Measurements from ENCODE around the gene COL11A1.

COL11A1 gene

DNA sequence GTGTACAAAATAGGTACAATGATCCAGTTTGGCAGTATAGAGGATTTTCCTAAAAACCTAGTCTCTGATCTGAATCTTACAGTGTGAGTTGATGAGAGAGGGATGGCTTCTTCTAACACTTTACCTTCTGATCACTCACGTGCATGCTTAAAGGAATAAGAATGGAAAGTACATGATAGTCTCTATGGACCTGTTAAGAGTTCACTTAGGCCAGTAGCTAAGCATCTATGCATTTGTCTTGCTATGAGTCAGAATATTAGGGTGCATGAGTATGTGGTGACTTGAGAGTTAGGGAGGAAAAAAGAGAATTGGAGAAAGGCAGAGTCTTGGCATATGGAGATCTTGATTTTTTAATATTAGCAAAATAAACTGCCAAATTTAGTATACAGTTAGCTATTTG, 206.3 kb downstream of the COL11A1 start:
- no peak for DNase-seq (ENCODE audit: low read depth in 2 of 2)

DNA sequence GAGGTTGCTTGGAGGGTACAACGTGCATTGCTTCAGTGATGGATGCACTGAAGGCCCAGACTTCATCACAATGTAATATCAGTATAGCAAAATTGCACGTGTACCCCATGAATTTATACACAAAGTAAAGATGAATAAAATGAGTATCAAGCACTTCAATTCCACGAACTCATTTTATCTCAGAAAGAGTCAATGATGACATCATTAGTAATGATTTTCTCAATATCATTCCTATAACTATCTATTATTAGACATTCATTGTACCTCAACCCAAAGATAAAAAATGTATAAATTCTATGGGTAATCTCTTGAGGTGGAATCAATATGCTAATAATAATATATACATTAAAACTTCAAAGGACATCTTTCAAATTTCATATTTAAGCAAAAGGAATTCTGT, 208.4 kb downstream of the COL11A1 start:
- DNase-seq (ENCODE audit: low read depth in 2 of 2): no peak

DNA sequence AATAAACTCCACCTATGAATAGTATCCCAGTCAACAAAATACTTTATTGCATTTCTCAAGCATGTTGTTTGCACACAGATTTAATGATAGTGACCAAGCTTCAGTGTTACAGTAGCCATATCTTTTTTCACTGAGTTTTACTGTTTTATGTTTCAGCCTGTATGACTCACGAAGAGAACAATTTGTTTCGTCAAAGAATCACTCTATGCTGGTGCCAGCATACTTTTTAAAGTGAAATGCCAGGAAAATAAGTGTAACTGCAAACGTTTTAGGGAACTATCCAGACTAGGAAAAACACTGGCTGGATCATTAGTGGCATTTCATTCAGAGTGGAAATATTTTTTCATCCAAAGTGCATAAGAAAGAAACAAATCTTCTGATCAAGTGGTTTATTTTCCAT, 210.8 kb downstream of the COL11A1 start:
- no peak for DNase-seq (ENCODE audit: low read depth in 2 of 2)

DNA sequence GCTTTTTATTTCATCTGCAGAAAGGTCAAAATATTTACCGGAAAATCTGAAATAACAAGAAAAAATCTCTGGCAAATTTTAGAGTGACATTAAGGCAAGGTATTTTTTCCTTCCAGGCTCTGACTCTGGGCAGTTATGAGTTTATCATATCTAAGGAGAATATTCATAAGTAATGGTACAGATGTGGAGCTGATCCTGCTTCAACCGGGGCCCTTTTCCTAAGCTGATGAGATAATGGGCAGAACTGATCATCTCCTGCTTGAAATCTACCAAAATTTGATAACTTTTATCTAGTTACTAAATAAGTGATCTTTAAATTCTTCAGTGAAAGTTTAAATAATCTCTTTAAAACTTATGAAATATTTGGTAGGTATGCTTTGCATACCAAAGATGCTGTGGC, 211.6 kb downstream of the COL11A1 start:
- no peak for DNase-seq (ENCODE audit: low read depth in 2 of 2)

DNA sequence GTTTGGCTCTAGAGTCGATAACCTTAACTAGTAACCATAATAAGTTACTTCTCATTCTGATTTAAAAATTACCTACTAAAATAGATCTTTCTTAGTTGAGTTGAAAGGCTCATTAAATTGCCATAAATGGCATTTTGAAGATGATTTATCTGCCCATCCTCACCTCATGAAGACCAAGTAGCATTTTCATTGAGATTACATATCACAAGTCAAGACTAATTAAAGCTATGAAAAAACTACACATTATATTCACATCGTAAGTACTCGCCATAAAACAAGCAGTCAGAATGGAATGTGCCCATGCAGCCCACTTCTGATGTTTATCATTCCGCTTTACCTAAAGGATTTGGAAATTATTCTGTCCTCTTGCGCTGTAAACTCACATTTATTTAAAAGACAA, 212.0 kb downstream of the COL11A1 start:
- DNase-seq (ENCODE audit: low read depth in 2 of 2): no peak

DNA sequence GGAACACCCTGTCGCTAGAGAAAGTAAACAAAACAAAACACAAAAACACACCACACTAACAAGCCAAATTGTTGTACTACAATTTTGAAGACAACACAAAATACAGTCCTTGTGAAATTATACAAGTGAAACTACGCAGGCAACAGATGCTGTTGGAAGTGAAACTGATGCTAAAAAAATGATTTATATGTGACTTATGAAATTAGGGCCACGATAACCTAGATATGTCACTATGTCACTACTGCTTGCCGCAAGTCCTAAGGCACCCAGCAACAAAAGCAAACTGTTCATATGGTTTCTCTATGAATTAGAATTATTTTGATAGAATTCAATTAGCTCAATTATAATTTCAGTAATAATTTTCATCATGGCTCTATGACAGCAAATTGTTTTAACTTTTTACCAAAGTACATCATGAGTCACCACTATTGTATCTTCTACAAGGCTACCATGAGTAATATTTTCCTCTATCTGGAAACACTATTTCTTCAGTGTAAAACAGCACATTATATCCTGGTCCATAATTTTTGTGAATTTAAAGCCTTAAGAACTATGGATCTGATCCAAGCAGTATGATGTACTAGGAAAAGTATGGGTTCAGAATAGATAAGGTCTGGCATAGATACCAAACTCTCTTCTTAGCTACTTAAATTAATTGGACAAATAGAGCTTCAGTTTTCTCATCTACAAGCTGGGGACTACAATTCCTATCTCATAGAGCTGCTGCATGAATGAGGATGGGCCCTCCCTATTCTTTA, 216.3 kb downstream of the COL11A1 start:
- no peak for DNase-seq (ENCODE audit: low read depth in 2 of 2)

DNA sequence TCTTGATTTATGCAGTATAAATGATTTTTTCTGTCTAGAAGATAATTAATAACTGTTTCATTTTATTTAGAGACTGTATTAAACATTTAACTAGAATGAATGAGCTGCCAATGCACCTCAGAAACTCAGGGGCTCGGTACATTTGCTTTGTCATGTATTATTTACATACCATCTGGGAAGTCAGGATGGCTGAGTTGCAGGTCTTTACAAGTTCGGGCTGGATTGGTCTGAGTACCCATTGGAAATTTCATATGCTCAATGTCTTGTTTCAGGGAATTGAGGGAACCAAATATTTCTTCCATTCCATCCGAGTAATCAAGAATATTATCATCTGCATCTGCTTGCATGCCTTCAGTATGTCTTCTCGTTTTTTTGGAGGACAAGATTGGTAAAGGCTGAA, 221.7 kb downstream of the COL11A1 start:
- DNase-seq (ENCODE audit: low read depth in 2 of 2): no peak

DNA sequence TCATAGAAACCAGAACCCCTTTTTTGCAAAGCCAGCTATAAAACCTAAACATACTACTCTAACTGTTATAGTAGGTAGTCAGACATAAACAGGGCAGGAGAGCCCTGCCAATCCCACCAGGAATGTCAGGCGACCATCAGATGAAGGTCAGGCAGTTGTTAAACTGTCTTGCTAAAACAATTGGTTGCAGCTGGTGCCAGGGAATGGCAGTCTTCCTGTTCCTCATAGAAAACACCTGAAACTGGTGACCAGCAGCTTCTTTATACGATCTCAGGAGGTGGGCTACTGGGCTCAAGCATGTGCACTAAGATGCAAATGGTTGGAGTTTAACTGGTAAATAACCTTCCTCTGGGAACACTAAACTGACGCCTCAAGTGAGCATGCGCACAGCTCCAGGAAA, 224.1 kb downstream of the COL11A1 start:
- DNase-seq (ENCODE audit: low read depth in 2 of 2): no peak

DNA sequence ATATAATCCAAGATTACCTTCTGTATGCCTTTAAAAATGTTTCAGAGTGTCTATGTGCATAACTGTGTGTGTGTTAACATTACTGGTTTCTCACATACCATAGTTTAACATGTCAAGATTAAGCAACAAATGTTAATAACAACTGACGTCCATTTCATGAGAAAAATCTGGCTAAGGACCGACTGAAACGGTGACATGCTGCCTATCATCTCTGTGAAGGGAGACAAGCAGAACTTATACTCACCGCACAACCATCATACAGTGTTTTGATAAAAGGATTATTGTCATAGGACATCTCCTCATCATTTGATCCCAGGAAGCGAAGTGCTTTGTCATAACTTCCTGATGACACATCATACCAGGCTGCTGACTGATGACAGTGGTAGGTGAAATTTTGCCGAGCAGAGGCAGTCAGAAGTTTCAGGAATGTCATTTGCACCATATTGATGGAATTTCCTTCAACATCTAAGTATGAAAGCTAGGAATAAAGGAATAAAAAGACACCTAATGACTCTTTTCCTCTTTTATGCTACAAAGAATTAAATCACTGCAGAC, 228.8 kb downstream of the COL11A1 start:
- DNase-seq (ENCODE audit: low read depth in 2 of 2): no peak

DNA sequence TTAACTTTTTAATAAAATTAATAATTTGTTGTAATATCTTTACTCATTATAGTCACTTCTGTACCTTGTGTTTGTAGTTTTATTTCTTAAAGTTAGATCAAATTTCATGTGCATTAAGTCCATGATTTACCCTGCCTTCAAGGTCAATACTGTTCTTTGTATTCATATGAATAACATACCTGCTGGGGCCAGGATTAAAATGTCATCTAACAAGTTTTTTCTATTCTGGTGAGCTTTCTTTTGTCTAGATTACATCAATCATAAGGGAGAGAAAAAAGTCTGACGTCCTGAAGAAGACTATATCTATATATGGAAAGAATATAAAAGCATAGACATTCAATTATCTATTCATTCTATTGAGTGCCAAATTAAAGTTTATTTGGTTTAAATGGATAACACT, 232.6 kb downstream of the COL11A1 start:
- DNase-seq (ENCODE audit: low read depth in 2 of 2): no peak

DNA sequence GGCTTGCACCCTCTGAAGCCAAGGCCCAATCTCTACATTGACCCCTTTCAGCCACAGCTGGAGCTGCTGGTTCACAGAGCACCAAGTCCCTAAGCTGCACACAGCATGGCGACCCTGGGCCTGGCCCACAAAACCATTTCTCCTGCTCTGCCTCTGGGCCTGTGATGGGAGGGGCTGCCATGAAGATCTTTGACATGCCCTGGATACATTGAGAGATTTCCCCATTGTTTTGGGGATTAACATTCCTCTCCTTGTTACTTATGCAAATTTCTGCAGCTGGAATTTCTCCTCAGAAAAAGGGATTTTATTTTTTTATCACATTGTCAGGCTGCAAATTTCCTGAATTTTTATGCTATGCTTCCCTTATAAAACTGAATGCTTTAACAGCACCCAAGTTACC, 235.8 kb downstream of the COL11A1 start:
- no peak for DNase-seq (ENCODE audit: low read depth in 2 of 2)

DNA sequence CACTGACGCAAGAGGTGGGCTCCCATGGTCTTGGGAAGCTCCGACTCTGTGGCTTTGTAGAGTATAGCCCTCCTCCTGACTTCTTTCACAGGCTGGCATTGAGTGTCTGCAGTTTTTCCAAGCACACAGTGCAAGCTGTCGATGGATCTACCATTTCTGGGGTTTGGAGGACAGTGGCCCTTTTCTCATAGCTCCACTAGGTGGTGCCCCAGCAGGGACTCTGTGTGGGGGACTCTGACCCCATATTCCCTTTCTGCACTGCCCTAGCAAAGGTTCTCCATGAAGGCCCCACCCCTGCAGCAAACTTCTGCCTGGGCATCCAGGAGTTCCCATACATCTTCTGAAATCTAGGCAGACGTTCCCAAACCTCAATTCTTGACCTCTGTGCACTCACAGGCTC, 236.2 kb downstream of the COL11A1 start:
- DNase-seq (ENCODE audit: low read depth in 2 of 2): no peak

DNA sequence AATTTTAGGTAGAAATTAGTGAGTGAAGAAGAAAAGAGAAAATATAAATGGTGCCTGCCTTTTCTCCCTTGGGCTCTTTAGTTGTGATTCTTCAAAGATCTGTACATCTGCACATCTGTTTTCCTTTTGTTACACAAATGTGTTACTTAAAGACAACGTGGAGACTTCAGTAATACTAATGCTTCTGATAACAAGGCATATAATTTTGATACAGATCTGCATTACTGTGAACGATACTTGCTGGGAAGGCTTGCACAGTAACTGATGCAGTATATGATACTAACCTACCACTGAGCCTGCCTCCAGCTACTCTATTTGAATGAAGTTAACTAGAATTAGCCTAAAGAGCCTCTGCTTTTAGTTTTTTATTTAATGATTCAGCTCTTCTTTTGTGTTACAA, 244.6 kb downstream of the COL11A1 start:
- no peak for DNase-seq (ENCODE audit: low read depth in 2 of 2)

DNA sequence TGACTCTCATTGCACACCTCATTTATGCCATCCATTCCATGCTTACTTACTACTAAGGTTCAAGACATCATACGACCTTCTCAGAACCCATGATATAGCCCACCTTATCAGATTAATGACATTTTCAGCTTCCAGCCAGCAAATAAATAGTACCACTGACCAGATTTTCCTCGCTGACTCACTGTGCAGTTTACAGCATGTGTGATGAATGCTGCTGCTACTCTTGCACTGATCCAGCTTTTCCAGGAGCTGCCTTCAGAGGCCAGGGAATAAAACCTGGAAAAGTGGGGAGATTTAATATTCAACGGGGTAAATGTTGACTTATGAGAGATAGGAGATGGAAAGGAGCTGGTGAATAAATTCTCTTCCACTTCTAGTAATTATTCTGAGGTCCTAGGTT, 247.1 kb downstream of the COL11A1 start:
- no peak for DNase-seq (ENCODE audit: low read depth in 2 of 2)

DNA sequence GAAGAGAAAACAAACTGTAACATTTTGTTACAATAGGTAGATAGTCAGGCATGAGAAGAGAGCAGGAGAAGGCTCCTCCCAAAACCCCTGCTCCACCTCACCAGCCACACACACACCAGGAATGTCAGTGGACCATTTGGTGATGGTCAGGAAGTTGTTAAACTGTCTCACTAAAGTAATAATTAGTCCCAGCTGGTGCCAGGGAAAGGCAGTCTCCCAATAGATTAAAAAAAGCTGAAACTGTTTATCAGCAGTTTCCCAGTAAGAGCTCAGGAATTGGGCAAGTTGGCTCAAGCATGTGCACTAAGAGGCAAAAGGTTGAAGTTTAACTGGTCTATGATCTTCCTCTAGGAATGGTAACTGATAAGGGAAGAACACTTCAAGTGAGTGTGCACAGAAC, 249.6 kb downstream of the COL11A1 start:
- DNase-seq (ENCODE audit: low read depth in 2 of 2): no peak

DNA sequence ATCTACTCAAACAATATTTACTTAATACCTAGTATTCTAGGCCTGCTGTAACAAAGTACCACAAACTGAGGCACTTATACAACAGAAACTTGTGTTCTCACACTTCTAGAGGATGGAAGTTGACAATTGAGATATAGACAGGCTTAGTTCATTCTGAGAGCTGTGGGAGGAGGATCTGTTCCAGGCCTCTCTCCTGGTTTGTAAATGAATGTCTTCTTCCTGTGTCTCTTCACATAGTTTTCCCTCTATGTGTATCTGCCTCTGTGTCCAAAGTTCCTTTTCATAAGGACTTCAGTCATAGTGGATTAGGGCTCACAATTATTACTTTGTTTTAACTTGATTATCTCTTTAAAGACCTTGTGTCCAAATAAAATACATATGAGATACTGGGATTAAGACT, 251.1 kb downstream of the COL11A1 start:
- DNase-seq (ENCODE audit: low read depth in 2 of 2): no peak

DNA sequence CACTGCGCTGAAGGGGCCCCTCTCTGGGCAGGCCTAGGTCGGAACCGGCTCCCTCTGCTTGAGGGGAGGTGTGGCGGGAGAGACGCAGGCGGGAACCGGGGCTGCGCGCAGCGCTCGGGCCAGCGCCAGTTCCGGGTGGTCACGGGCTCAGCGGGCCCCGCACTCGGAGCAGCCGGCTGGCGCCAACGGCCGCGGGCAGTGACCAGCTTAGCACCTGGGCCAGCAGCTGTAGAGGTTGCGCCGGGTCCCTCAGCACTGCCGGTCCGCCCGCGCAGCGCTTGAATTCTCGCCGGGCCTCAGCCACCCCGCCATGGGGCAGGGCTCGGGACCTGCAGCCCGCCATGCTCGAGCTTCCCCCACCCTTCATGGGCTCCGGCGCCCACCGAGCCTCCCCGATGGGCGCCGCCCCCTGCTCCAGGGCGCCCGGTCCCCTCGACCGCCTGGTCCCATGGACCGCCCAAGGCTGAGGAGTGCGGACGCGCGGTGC, 254.6 kb downstream of the COL11A1 start:
- DNase-seq (ENCODE audit: low read depth in 2 of 2): no peak

DNA sequence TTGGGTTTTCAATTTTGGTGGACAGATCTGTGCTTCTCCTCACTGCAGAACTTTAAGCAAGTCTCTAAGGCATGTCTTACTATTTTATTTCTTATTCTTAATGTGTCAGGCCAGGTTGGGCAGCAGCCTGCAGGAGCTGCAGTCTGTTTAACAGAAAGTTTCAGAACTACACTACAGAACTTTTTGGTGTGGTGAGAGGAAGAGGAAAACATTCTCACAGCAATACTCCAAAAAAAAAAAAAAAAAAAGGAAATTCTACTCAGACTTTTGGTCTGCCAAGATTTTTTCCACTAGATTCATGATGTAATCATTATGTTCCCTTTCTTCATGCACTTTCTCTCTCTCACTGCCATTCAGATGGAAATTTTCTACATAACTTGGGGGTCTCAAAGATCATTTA, 255.2 kb downstream of the COL11A1 start:
- no peak for DNase-seq (ENCODE audit: low read depth in 2 of 2)

DNA sequence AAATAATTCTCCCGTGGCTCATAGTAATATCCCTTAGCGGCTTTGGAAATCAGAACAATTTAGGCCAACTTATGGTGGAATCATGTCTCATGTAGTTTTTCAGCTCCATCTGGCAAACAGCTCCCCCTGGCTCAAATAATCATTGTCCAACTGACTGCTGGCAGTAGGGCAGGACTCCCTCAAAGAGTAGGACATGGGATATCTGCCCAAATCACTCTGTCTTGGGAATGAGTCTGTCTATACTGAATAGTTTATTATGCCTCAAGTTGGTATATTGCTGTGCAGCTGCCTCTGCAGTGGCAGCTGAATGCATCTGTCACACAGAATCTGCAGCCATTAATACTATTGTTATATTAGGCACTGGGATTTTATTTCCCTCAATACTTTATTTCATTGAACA, 255.7 kb downstream of the COL11A1 start:
- no peak for DNase-seq (ENCODE audit: low read depth in 2 of 2)

DNA sequence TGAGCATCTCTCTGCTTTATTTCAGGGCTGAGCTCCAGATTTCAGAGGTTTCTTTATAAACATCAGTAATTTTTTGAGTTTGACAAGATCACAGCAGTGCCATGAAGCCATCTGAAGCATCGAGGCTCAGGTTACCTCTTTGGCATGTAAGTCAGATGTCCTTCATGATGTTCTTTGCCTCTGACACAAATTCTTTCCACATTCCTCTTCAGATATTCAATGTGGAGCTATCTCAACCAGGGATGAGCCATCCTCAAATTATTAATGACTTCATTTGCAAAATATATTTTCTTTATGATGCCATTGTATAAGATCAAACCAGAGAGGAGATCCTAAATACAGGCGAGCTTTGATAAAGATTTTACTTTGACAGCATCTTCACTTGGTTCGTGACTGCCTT, 256.7 kb downstream of the COL11A1 start:
- DNase-seq (ENCODE audit: low read depth in 2 of 2): no peak

DNA sequence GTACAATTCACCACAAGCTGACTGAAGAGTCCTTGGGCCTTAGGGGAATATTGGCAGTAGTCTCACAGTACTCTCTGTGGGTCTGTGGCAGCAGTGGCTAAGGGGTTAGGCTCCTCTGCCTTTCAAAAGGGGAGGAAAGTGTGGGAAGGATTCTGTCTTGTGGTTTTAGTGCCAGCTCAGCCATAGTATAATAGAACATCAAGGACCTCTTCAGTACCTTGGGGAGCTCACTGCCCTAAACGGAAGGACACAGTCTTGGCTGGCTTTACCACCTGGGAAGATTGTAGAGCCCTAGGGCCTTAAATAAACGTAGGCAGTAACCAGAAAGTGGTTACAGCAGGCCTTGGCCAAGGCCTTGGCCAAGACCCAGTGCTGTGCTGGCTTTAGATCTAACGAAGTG, 265.7 kb downstream of the COL11A1 start:
- DNase-seq (ENCODE audit: low read depth in 2 of 2): no peak

DNA sequence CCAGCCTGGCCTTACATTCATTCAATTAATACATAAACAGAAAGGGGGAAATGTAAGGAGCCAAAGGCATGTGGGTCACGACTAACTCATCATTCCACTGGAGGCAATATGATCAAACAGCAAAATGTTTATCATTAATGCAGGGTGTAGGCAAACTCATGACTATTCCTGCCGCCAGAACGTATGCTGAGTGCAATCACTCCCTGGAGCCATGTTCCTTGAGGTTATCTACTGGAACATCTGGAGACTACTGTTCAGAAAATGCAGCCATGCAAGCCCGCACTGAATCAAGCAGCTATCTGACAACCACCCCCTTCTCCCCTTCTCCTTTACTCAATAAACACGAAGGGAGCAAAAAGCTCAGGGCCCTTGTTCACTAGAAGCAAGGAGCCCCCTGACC, 267.6 kb downstream of the COL11A1 start:
- DNase-seq (ENCODE audit: low read depth in 2 of 2): no peak

DNA sequence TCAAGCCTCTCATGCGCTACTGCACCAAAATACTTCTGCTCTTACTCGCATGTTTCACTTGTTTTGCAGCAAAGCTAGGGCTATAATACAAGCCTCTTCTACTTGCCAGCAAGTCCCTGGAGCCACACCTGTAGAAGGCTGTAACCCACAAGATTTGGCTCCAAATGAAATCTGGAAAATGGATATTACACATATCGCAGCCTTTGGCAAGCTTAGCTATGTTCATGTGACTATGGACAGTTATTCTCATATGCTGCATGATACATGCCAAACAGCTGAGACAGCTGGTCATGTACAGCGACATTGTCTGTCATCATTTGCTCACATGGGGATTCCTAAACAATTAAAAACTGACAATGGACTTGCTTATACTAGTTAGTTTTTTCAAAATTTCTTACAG, 270.3 kb downstream of the COL11A1 start:
- no peak for DNase-seq (ENCODE audit: low read depth in 2 of 2)

DNA sequence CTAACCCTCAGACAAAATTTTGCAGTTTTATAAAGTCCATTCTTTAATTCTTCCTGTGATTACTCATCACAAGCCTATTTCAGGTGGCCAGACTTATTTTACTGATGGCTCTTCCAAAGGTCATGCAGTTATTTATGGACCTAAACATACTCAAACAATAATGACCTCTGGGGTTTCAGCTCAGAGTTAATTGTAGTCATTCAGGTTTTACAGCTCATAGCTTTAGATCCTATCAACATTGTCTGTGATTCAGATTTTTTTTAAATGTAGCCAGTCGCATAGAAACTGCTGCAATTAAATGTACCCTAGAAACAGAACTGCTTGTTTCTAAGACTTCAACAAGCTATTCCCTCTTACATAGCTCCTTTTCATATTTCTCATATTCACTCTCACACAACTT, 270.8 kb downstream of the COL11A1 start:
- DNase-seq (ENCODE audit: low read depth in 2 of 2): no peak

All from stimulated activated CD8-positive, alpha-beta memory T cell treated with anti-CD3 and anti-CD28 coated beads, Interleukin-7, amount 100 ng/mL, for 1 hour (primary cell).